LNCAP (cell line): Measurements from ENCODE around the gene MAP4K4.

Experiments used
- CTCF ChIP-seq: fragments of 450-650 bp; IDR thresholded peaks from 2 replicates; pipeline ENCODE4 v1.5.1; 2017; ENCODE audit warnings: mild to moderate bottlenecking

The MAP4K4 gene

DNA sequence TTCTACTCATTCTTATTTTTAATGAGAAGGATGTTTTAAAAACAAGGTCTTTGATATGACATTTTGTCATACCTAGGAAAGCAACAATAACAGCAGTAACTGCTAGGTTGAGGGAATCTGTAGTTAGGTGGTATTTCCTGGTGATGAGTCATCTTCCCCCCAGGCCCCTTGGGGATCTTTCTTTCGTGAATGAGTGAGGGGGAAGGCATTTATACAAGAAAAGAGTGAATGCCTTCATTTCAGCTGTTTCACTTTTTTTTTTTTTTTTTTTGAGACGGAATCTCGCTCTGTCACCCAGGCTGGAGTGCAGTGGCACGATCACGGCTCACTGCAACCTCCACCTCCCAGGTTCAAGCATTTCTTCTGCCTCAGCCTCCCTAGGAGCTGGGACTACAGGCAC is 108.6 kb downstream of the MAP4K4 start:
- no peak for TF ChIP-seq CTCF

- no peak for TF ChIP-seq CTCF
Measured at GRCh38 chr2:101806701-101807100, 109.2 kb downstream of the MAP4K4 start.

- no peak for TF ChIP-seq CTCF
Measured at GRCh38 chr2:101807242-101807641, 109.7 kb downstream of the MAP4K4 start.

GRCh38 chr2:101808006-101808562 is 110.6 kb downstream of the MAP4K4 start:
- TF ChIP-seq CTCF: no peak

- TF ChIP-seq CTCF: no peak
Measured at GRCh38 chr2:101809698-101810097, 112.2 kb downstream of the MAP4K4 start.

DNA sequence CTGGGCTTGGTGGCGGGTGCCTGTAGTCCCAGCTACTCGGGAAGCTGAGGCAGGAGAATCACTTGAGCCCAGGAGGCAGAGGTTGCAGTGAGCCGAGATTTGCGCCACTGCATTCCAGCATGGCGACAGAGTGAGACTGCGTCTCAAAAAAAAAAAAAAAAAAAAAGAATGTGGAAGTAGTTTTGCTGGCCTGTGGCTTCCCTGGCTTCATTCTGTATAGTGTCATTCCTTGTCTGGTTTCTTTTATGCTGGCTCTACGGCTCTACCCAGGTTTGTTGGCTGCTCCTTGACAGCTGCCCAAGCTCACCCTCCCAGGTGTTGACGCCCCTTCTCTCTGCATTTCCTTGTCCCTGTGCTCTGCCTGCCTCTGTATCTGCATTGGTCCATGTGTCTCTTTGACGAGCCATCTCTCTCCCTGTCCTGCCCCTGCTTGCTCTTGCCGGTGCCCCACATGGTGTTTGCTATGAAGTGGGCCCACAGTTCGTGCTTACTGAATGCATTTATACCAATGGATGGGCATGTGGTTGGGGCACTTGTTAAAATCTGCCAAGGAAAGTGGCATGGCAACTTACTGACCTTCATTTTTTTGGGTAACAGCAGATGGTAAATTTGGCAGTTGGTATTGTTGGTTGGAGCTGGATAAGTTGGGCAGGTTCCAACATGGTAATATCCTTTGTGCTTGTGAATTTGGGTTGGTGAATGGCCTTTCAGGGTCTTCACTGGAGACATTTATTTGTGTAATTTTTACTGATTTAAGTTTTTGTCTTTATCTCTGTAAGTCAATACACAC is 113.9 kb downstream of the MAP4K4 start:
- TF ChIP-seq CTCF: no peak

GRCh38 chr2:101812226-101812625 is 114.7 kb downstream of the MAP4K4 start:
- TF ChIP-seq CTCF: no peak

GRCh38 chr2:101814752-101815151 is 117.2 kb downstream of the MAP4K4 start:
- TF ChIP-seq CTCF: no peak
